ENCODE measurements around the gene TPST1. TPM values are rescaled to one million over a fixed set of nuclear protein-coding genes. Genes with fewer than 3 reads are reported as not detected.

The TPST1 gene
- total RNA-seq, 1 donor from 2014 or later, result 21.9 TPM

- Histone ChIP-seq H3K4me3 (no peak overlapping the region), H3K9me3 (no peaks in the 10 kb centered on the region), H3K36me3 (no peaks in the 10 kb centered on the region), H3K27me3 (no peaks in the 10 kb centered on the region), H3K4me1 (no peaks in the 10 kb centered on the region), H3K27ac (no peak overlapping the region)
- intact Hi-C loops (cut with DNase I), result no loop called here
- no peak for DNase-seq (ENCODE audit: low spot score in 2 of 2)
- TF ChIP-seq CTCF (IDR thresholded peaks at IDR 0.05), result no peak
Observed at GRCh38 chr7:66306243-66306642, 101.1 kb downstream of the TPST1 start.

GRCh38 chr7:66307591-66308215 lies 102.6 kb downstream of the TPST1 start:
- TF ChIP-seq CTCF (IDR thresholded peaks at IDR 0.05), result no peak
- Histone ChIP-seq H3K27ac (no peak overlapping the region), H3K9me3 (no peaks in the 10 kb centered on the region), H3K27me3 (no peaks in the 10 kb centered on the region), H3K4me1 (no peaks in the 10 kb centered on the region), H3K4me3 (no peak overlapping the region), H3K36me3 (no peaks in the 10 kb centered on the region)
- DNase-seq (ENCODE audit: low spot score in 2 of 2), result no peak
- intact Hi-C loops (cut with DNase I), result no loop called here

GRCh38 chr7:66308411-66308810 lies 103.3 kb downstream of the TPST1 start:
- intact Hi-C loops (cut with DNase I), result no loop called here
- Histone ChIP-seq H3K36me3 (no peaks in the 10 kb centered on the region), H3K4me3 (no peak overlapping the region), H3K27me3 (no peaks in the 10 kb centered on the region), H3K27ac (no peak overlapping the region), H3K9me3 (no peaks in the 10 kb centered on the region), H3K4me1 (no peaks in the 10 kb centered on the region)
- DNase-seq (ENCODE audit: low spot score in 2 of 2), result no peak
- TF ChIP-seq CTCF (IDR thresholded peaks at IDR 0.05), result no peak

- DNase-seq (ENCODE audit: low spot score in 2 of 2), result no peak
Observed at GRCh38 chr7:66310620-66311019, 105.5 kb downstream of the TPST1 start.

GRCh38 chr7:66313886-66314568 lies 108.9 kb downstream of the TPST1 start:
- TF ChIP-seq CTCF (IDR thresholded peaks at IDR 0.05), result no peak
- no peaks in the 10 kb centered on the region for H3K9me3 ChIP-seq
- no peak overlapping the region for H3K4me3 ChIP-seq
- no peaks in the 10 kb centered on the region for H3K27me3 ChIP-seq
- intact Hi-C loops (cut with DNase I), result no loop called here
- H3K27ac ChIP-seq, result no peak overlapping the region
- H3K36me3 ChIP-seq, result no peaks in the 10 kb centered on the region
- no peak for DNase-seq (ENCODE audit: low spot score in 2 of 2)
- no peaks in the 10 kb centered on the region for H3K4me1 ChIP-seq

More at GRCh38 chr7:66310620-66311019, 105.5 kb downstream of the TPST1 start:
- Histone ChIP-seq H3K4me1 (no peaks in the 10 kb centered on the region), H3K27ac (no peak overlapping the region), H3K9me3 (no peaks in the 10 kb centered on the region), H3K36me3 (no peaks in the 10 kb centered on the region), H3K4me3 (no peak overlapping the region), H3K27me3 (no peaks in the 10 kb centered on the region)
- intact Hi-C loops (cut with DNase I), result no loop called here
- no peak for TF ChIP-seq CTCF (IDR thresholded peaks at IDR 0.05)

Measured in ascending aorta (tissue), 2 donors.